ENCODE results near the gene CCDC198. TPM values are rescaled to one million over a fixed set of nuclear protein-coding genes. Genes with fewer than 3 reads are reported as not detected.

Gene CCDC198
- 1 to 10 TPM in 1 of 4 donors, not detected in 3; 1.5 TPM for total RNA-seq

DNA sequence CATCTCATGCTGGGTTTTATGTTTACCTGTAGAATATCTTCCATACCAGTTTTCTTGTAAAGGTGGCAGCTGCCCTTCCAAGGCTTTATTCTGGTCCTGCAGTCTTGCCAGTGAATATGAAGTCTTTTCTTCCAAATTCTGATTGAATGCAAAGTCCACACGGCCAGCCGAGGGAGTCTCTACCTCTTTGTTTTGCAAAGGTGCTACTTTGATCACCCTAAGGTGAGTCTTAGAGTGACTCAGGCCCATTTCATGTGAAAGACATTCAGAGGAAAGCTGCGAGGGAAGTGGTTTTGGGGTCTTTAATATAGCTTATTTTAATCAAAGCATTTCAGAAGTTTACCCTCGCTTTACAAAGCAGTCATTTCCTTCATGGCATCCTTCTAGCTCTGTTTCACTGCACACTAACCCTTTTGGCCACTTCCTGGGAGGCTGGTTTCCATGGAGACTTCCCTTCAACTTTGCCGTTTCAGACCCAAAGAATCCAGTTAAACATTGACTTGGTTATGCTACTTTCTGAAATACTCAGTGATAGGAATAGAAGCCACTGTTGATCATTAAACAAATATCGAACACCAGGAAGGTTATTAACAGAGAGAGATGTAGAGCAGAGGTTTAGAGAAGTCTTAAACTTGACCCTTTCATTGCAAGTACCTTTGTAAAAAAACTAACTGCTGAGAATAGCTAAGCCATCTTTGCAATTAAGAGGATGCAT is at the start of gene CCDC198:
Gene CCDC198 (minus strand): TSS at position 391 of the 715 bp plus-strand sequence. CDS start 142 bp downstream, at position 249.
- no peak within 1 kb of the TSS for H3K4me3 ChIP-seq
- TF ChIP-seq POLR2A (IDR thresholded peaks at IDR 0.05) (no peak), CTCF (IDR thresholded peaks at IDR 0.05) (no peak), EP300 (IDR thresholded peaks at IDR 0.05) (no peak)
- H3K27ac ChIP-seq, result no peak within 1 kb of the TSS
- no peaks in the 10 kb centered on the region for H3K4me1 ChIP-seq
- H3K9me3 ChIP-seq, result no peaks in the 10 kb centered on the region
- no peak for DNase-seq (ENCODE audit: low spot score in 2 of 2)
- no peaks in the 10 kb centered on the region for H3K36me3 ChIP-seq
- 35 to 41% methylated on average over 6 of the region's 6 CpGs for WGBS, 2 donors
- no peaks in the 10 kb centered on the region for H3K27me3 ChIP-seq

GRCh38 chr14:57533214-57533613 is 39.6 kb upstream of the CCDC198 start:
- H3K4me3 ChIP-seq, result no peak overlapping the region
- no peaks in the 10 kb centered on the region for H3K4me1 ChIP-seq
- H3K36me3 ChIP-seq, result no peaks in the 10 kb centered on the region
- H3K27me3 ChIP-seq, result no peaks in the 10 kb centered on the region
- H3K27ac ChIP-seq, result no peak overlapping the region
- TF ChIP-seq EP300 (IDR thresholded peaks at IDR 0.05), result no peak
- peak in 3 of 5 experiments; percentile 10 to 38 (median 19) for TF ChIP-seq CTCF (IDR thresholded peaks at IDR 0.05)
- 67 to 79% methylated on average over 1 of the region's 1 CpG for WGBS, 2 donors
- H3K9me3 ChIP-seq, result peaks cover 0 to 4% (median 0%) of the 10 kb centered on the region in 4 donors
- DNase-seq (ENCODE audit: low spot score in 2 of 2), result peak in 1 of 2 donors; percentile 7

- Histone ChIP-seq H3K4me1 (no peaks in the 10 kb centered on the region), H3K9me3 (peaks cover 0 to 18% (median 0%) of the 10 kb centered on the region in 4 donors), H3K36me3 (no peaks in the 10 kb centered on the region), H3K27ac (no peak overlapping the region), H3K27me3 (no peaks in the 10 kb centered on the region), H3K4me3 (no peak overlapping the region)
- DNase-seq (ENCODE audit: low spot score in 2 of 2), result no peak
- TF ChIP-seq POLR2A (IDR thresholded peaks at IDR 0.05), result no peak
- TF ChIP-seq CTCF (IDR thresholded peaks at IDR 0.05), result no peak
- no peak for TF ChIP-seq EP300 (IDR thresholded peaks at IDR 0.05)
These were observed 36.9 kb upstream of the CCDC198 start for GRCh38 chr14:57530571-57530970.

- Histone ChIP-seq H3K4me1 (no peaks in the 10 kb centered on the region), H3K4me3 (no peak overlapping the region), H3K27ac (no peak overlapping the region), H3K27me3 (no peaks in the 10 kb centered on the region), H3K36me3 (no peaks in the 10 kb centered on the region), H3K9me3 (peaks cover 0 to 48% (median 0%) of the 10 kb centered on the region in 4 donors)
- TF ChIP-seq CTCF (IDR thresholded peaks at IDR 0.05), result no peak
- no peak for TF ChIP-seq EP300 (IDR thresholded peaks at IDR 0.05)
- no peak for TF ChIP-seq POLR2A (IDR thresholded peaks at IDR 0.05)
- DNase-seq (ENCODE audit: low spot score in 2 of 2), result no peak
- 50 to 56% methylated on average over 3 of the region's 3 CpGs for WGBS, 2 donors
These were observed 33.3 kb upstream of the CCDC198 start for GRCh38 chr14:57526942-57527341.

DNA sequence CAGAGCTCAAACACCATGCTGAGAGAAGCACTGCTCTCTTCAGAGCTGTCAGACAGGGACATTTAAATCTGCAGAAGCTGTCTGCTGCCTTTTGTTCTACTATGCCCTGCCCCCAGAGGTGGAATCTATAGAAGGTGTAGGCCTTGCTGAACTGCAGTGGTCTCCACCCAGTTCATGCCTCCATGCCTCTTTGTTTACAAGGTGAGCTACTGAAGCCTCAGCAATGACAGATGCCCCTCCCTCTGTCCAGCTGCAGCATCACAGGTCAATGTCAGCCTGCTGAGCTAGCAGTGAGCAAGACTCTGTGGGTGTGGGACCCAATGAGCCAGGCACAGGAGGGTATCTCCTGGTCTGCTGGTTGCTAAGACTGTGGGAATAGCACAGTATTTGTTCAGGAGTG is 25.4 kb upstream of the CCDC198 start:
- TF ChIP-seq CTCF (IDR thresholded peaks at IDR 0.05), result no peak
- Histone ChIP-seq H3K27ac (no peak overlapping the region), H3K4me1 (no peaks in the 10 kb centered on the region), H3K9me3 (peaks cover 0 to 67% (median 0%) of the 10 kb centered on the region in 4 donors), H3K27me3 (no peaks in the 10 kb centered on the region), H3K36me3 (no peaks in the 10 kb centered on the region), H3K4me3 (no peak overlapping the region)
- DNase-seq (ENCODE audit: low spot score in 2 of 2), result no peak
